Left renal cortex interstitium (tissue), 4 donors: ENCODE data around the gene ABHD16B. TPM values are rescaled to one million over a fixed set of nuclear protein-coding genes. Genes with fewer than 3 reads are reported as not detected.
A peak's percentile ranks its signal among the peaks of the same experiment; 100 is the strongest.

Experiments
- DNase-seq, 4 donors: peaks; one replicate each; pipeline ENCODE4 v3.0.0-alpha.2; 2013; ENCODE audit warnings: low read depth in 4 of 4, low spot score in 2 of 4, missing footprints in 1 of 4
- polyA plus RNA-seq, 4 donors: library from polyadenylated mRNA; unstranded; fragments of 120-200 nt; gene quantifications; one replicate each; pipeline ENCODE4 v1.2.1, GENCODE V29; 2013; ENCODE audit not compliant: insufficient read length in 4 of 4

The ABHD16B gene
- polyA plus RNA-seq, 4 donors, result not detected

DNA sequence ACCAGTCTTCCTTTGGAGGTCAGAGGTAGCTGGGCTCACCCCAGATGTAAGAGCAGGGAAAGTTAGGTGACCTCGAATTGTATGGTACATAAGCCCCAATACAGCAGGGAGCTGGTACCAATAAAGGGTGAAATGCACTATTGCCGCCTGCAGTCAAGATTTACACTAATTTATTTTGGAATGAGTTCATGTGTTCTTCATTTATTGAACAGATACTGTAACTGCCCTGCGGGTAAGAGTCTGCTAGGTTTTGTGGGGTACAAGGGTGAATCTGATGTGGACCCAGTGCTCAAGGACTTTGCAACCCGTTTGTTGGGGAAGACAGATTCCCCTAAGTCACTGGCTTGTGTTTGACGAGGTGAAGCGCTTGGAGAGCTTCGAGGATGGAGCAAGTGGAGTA is 31.1 kb downstream of the ABHD16B start:
- DNase-seq, result no peak

DNA sequence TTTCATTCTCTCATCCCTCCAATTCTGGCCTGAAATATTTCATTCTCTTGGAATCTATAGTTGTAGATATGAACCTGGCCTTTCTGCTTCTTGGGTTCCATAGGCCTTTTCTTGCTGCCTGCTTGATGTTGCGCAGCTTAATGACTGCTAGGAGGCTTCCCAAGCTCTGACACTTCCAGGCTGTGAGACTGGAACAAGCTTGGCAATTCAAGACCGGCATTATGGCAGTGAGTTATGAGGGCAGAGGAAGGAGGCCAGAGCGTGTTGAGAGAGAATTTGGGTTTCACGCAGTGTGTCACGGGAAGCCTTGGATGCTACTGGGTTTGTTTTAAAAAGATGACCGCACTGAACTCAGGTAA is 32.7 kb downstream of the ABHD16B start:
- DNase-seq, result no peak

DNA sequence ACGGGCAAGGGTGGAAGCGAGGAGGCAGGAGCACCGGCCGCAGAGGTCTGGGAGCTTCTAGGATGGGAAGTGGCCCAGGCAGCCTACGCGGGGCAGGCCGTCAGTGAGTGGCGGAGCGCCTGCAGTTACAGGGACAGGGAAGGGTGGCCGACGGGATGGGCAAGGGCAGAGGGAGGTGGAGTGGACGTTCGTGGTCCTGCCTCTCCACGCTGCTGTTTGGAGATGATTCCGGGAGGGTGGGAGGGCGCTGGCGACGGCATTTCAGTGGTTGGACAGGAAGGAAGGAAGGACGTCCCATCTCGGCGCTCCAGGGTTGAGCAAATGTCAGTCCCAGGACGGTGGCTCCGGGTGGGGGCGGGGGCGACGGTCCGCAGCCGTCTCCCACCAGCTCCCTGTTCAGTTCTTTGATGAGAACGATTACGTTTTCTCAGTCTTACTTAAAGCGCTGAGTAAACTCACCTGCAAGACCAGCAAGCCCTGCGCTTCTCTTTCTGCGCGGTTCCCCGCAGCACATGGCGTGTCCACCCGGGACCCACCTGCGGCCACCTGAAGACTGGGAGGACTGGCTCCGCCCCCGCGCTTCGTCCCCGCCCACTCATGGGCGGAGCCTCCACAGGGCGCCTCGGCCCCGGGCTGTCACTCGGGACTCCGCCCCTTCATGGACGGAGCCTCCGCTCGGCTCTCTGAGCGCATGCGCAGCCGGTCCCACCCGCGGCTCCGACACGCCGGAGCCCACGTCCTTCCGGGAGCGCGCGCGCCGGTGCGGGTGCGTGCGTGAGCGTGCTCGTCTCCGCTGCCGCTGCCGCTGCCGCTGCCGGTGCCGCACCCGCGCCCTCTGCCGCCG is 33.3 kb downstream of the ABHD16B start, which contains the start of gene DNAJC5:
Gene DNAJC5, plus strand, starts transcription at position 769 of the 844 bp plus-strand sequence. CDS start 33,220 bp downstream, outside the sequence.
- DNase-seq, result peak; percentile 58 to 88 (median 78)

DNA sequence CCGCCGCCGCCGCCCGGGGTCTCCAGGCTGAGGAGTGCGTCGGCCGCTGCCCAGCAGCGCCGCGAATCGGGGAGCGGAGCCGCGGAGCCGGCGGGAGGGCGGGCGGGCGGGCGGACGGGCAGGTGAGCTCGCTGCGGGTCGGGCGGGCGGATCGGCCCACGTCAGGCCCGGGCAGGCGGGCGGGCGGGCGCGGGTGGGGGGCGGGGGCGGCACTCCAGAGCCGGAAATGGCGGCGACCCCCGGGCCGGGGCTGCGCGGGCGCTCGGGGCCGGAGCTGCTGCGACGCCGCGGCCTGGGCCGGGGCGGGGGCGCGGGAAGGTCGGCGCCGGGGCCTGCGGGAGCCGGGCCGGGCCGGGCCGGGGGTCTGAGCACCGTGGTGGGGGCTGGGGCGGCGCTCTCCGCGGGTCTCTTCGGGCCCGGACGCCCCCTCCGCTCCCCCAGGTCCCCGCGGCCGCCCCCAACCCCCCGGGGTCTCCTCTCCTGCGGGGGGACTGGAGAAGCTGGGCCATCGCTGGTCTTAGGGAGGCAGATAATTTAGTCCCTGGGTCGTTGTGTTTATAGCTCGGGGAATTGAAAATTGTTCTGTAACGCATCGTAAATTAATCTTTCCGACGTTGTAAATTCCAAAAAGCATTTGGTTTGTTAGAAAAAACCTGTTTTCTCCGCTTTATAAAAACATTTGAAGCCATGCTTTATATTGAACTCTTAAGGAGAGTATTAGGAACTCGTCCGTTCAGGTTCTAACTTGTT is 34.1 kb downstream of the ABHD16B start:
- DNase-seq, result no peak

DNA sequence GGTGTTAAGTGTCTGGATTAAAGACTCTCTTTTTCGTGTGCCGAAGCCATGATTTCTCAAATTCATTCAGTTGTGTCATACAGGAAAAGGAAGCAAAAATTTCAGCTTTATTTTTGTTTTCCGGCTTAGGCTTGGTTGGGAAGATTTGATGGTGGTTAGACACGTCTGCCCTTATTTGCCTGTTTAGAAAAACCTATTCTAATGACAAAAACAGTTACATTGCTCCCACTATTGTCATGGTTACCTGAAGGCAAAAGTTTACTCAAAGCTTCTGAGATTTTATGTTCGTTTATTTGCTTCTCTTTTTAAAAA is 34.6 kb downstream of the ABHD16B start:
- peak in 1 of 4 donors; percentile 15 for DNase-seq

DNA sequence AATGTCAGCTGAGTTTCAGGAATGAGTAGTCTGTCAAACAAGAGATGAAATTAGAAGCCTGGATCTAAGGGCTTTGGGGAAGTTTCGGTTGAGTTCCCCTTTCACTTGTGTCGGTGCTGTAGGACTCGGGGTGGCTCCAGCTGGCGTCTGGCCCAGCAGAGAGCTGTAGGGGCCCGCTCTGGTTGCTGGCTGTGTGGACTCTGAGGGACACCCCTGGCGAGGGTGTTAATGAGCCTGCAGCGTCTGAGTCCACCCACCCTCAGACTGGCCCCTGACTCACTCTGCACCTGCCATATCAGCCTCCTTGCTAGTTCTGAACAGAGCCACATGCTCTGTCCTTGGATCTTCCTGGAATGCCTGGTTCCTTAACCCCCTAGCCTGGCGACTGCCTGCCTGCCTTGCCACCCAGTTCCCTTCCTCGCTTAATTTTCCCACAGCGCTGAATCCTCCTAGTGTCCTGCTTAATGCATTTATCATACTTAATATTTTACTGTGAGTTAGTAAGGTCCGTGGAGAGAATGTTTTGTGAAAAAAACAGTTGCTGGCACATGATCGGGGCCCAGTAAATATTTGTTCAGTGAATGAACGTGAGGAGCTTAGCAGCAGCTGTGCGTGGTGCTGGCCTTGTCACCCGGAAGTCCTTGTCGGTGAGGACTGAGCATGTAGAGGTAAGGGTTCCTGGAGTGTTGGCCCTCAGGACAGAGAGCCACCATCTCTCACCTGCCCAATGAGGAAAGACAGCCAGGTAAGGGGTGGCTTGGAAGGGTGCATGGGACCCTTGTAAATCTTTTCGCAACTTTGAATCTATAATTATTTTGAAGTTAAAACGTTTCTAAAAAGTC is 35.2 kb downstream of the ABHD16B start:
- DNase-seq, result no peak

DNA sequence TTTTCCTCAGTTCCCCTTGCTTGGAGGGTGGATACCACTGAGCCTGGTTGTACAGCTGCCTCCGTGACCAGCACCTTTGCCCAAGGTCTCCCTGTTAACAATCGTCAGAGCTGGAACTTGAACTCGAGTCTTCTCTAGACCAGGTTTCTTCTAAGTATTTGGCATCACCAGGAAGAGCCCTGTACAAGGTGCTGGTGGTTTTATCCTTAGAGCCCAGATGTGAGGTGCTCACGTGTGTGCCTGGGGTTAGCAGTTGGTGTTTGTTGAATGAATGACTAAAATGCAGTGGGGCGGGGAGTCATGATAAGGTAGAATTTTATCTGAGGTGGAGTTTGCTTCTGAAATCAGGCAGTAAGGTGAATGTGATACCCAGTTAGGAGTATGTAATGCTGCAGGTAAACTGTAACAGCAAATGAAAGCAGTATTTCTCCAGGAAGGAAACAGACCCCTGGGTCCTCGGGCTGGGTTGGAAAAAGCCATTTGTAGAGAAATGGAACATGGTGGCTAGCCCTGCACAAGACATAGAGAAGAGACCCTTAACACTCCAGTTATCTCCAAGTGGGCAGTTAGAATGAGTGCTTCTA is 36.8 kb downstream of the ABHD16B start:
- DNase-seq, result no peak

DNA sequence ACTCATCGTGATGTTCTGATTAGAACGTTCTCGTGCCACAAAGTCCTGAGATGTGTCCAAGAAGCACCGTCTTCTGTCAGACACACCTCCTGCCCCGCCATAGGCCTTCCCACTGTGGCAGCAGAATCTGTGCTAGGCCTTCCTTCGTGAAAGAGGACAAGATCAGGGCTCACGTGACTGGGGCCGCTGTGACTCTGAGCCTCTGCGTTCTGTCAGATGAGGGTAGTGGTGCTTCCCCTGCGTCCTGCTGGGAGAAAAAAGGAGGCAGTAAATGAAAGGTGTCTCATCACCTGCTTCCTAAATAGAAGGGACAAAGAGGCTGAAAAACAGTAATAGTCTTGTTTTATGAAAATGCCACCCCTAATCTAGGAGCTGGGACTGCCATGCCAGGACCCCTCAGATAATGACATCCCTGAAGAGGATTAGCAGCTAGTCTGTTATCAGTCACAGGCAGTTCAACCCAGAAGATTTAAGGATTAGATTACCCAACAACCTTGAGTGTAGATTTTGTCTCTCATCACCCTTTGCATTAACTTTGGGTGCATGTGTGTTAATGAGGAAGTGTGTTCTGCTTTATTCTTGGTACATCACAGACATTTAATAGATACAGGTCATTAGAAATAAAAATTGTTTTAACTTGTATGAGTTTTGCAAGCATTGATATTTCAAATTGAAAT is 37.7 kb downstream of the ABHD16B start:
- no peak for DNase-seq

DNA sequence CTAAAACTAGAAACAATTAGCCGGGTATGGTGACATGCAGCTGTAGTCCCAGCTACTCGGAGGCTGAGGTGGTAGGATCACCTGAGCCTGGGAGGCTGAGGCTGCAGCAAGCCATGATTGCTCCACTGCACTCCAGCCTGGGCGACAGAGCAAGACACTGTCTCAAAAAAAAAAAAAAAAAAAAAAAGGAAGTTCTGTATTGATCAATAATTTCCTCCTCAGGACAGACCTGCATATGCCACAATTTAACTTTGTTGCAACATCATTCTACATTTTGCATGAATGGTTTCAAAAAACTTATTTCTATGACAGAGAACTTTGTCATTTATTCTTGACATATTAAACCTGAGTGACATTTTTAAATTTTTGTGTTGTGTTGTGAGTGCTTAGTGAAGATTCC is 39.1 kb downstream of the ABHD16B start:
- no peak for DNase-seq

DNA sequence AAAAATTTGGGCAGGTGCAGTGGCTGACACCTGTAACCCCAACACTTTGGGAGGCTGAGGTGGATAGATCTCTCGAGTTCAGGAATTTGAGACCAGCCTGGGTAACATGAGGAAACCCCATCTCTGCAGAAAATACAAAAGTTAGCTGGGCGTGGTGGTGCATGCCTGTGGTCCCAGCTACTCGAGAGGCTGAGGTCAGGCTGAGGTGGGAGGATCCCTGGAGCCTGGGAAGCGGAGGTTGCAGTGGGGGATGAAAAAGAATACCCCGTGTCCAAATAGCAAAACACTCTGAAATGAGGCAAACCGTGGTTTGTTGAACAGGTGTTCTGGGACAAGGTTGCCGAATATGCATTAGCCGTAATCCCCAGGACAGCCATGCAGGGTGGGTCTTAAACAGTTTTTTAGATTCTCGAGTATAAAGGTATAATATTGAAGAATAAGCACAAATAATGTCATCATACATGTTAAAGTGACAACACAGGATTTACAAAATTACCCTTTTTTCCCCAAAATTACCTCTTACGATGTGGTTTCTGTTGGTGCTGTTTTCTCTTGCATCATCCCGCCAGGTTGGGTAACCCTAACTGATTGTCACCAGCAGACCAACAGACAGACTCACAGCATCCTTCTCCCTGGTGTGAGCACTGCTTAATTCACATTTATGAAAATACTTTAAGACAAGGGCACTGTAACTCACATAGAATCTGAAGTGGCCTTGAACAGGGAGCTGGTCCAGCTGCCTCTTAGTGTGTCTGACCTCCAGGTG is 42.7 kb downstream of the ABHD16B start:
- DNase-seq, result no peak

DNA sequence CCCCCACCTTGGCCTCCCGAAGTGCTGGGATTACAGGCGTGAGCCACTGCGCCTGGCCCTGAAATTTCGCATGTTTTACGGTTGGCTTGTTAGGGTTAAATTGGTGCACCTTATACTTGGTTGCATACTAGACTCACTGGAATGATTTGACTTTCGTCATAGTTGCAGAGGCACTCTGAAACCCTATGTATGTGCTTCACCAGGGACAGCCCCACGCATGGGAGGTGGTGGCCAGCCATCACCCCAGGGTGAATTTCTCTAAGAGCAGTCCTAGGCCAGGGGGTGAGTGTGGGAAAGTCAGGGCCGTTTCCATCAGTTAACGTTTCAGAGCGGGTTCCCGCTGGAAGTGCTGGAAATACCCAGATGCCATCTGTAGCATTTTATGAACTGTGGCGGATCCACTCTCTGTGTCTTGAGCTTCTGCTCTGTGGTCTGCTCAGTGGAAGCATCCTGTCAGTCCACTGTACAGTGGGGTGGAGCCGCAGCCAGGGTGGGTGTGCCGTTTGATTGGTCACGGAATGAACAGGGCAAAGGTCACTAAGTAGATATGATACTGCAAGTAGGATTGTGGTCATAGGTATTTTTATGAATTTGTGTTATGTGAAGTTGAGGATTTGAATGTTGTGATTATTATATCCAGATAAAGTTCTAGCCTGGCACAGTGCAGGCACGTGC is 46.8 kb downstream of the ABHD16B start:
- DNase-seq, result no peak

DNA sequence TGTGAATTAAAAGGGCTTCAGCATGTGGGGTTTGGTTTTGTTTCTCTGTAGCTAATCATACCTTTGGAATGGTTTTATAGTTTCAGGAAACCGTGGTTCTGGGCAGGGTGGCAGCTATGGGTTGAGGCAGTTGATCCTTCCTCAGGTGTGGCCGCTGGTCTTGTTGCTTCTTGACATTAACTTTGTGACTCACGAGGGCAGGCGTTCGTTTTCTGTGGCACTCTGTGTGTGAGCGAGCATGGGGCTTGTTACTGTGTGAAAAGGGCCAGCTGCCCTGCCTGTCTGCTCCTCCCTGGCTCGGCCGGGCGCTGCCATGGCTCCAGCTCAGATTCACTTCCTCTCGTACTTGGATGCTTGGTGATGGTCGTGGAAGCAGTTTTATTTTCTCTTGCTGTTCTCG is 49.9 kb downstream of the ABHD16B start:
- no peak for DNase-seq

Other genes with a start within 250 kb of the ABHD16B start
- gene GMEB2, start 234.4 kb upstream of the ABHD16B start, polyA plus RNA-seq, result 10 to 100 TPM in 3 of 4 donors, 1 to 10 TPM in 1; 8.2 to 14.0 (median 12.5) TPM
- 10 to 100 TPM; 25.4 to 44.1 (median 33.6) TPM for gene STMN3, start 208.1 kb upstream of the ABHD16B start, polyA plus RNA-seq
- gene RTEL1, start 203.2 kb upstream of the ABHD16B start, polyA plus RNA-seq, result 10 to 100 TPM; 14.0 to 26.9 (median 19.3) TPM
- gene TNFRSF6B, start 164.8 kb upstream of the ABHD16B start, polyA plus RNA-seq, result 1 to 10 TPM; 1.6 to 3.8 (median 2.9) TPM
- 10 to 100 TPM; 33.5 to 40.8 (median 36.9) TPM for gene ARFRP1, start 153.5 kb upstream of the ABHD16B start, polyA plus RNA-seq
- 10 to 100 TPM; 15.1 to 27.6 (median 23.7) TPM for gene ZGPAT, start 153.5 kb upstream of the ABHD16B start, polyA plus RNA-seq
- gene LIME1, start 124.8 kb upstream of the ABHD16B start, polyA plus RNA-seq, result 10 to 100 TPM in 3 of 4 donors, 1 to 10 TPM in 1; 3.4 to 17.9 (median 12.8) TPM
- 100 to 1,000 TPM in 3 of 4 donors, 10 to 100 TPM in 1; 74.0 to 144 (median 117) TPM for gene SLC2A4RG, start 121.7 kb upstream of the ABHD16B start, polyA plus RNA-seq
- 10 to 100 TPM; 13.9 to 25.7 (median 20.6) TPM for gene ZBTB46, start 30.2 kb upstream of the ABHD16B start, polyA plus RNA-seq
- 10 to 100 TPM; 82.9 to 96.6 (median 95.2) TPM for gene TPD52L2, start 3.8 kb downstream of the ABHD16B start, polyA plus RNA-seq
- 10 to 100 TPM; 26.5 to 38.5 (median 32.2) TPM for gene DNAJC5, start 33.6 kb downstream of the ABHD16B start, polyA plus RNA-seq
- 10 to 100 TPM; 36.6 to 76.7 (median 57.0) TPM for gene UCKL1, start 94.9 kb downstream of the ABHD16B start, polyA plus RNA-seq
- gene ZNF512B, start 108.4 kb downstream of the ABHD16B start, polyA plus RNA-seq, result 10 to 100 TPM; 21.4 to 36.0 (median 29.4) TPM
- 10 to 100 TPM in 2 of 4 donors, 1 to 10 TPM in 2; 6.8 to 14.2 (median 9.6) TPM for gene SAMD10, start 118.1 kb downstream of the ABHD16B start, polyA plus RNA-seq
- gene PRPF6, start 119.6 kb downstream of the ABHD16B start, polyA plus RNA-seq, result 10 to 100 TPM; 86.0 to 95.4 (median 92.7) TPM
- 1 to 10 TPM in 3 of 4 donors, under 1 TPM in 1; 0.35 to 1.8 (median 1.4) TPM for gene C20orf204, start 174.7 kb downstream of the ABHD16B start, polyA plus RNA-seq
- 10 to 100 TPM in 3 of 4 donors, 1 to 10 TPM in 1; 7.1 to 17.0 (median 12.6) TPM for gene SOX18, start 188.1 kb downstream of the ABHD16B start, polyA plus RNA-seq
- 10 to 100 TPM; 69.8 to 99.8 (median 96.4) TPM for gene TCEA2, start 201.7 kb downstream of the ABHD16B start, polyA plus RNA-seq
- 1 to 10 TPM; 5.7 to 8.3 (median 7.1) TPM for gene RGS19, start 218.0 kb downstream of the ABHD16B start, polyA plus RNA-seq
- gene OPRL1, start 218.6 kb downstream of the ABHD16B start, polyA plus RNA-seq, result 1 to 10 TPM in 3 of 4 donors, under 1 TPM in 1; 0.85 to 1.4 (median 1.2) TPM
- under 1 TPM in 2 of 4 donors, not detected in 2; 0.27 to 0.29 TPM for gene LKAAEAR1, start 222.9 kb downstream of the ABHD16B start, polyA plus RNA-seq
- not detected for gene NPBWR2, start 246.1 kb downstream of the ABHD16B start, polyA plus RNA-seq